Keratinocyte (primary cell): Measurements from ENCODE around the gene FBRS.

ENCODE experiments used
- EZH2 ChIP-seq: IDR thresholded peaks from one replicate; pipeline ENCODE4 v1.6.1; 2012; ENCODE audit warnings: inconsistent platforms, mild to moderate bottlenecking, low read length, moderate library complexity
- TF ChIP-seq, protein P1 (sequence below), 3 experiments: IDR thresholded peaks in 1 of 3; conservative IDR thresholded peaks in 1 of 3; optimal IDR thresholded peaks in 1 of 3; 2 replicates in 2 of 3; 3 replicates in 1 of 3; pipeline versions ENCODE3 to v1.5.1; 2011; ENCODE audit warnings: low read length in 3 of 3, mild to moderate bottlenecking in 3 of 3, moderate library complexity in 2 of 3, control low read depth in 1 of 3, inconsistent platforms in 1 of 3; ENCODE audit not compliant: insufficient read depth in 2 of 3; ENCODE audit errors: extremely low read depth in 1 of 3

GRCh38 chr16:30628628-30629540, 29.3 kb upstream of the FBRS start:
- TF ChIP-seq, protein P1, sequence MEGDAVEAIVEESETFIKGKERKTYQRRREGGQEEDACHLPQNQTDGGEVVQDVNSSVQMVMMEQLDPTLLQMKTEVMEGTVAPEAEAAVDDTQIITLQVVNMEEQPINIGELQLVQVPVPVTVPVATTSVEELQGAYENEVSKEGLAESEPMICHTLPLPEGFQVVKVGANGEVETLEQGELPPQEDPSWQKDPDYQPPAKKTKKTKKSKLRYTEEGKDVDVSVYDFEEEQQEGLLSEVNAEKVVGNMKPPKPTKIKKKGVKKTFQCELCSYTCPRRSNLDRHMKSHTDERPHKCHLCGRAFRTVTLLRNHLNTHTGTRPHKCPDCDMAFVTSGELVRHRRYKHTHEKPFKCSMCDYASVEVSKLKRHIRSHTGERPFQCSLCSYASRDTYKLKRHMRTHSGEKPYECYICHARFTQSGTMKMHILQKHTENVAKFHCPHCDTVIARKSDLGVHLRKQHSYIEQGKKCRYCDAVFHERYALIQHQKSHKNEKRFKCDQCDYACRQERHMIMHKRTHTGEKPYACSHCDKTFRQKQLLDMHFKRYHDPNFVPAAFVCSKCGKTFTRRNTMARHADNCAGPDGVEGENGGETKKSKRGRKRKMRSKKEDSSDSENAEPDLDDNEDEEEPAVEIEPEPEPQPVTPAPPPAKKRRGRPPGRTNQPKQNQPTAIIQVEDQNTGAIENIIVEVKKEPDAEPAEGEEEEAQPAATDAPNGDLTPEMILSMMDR (optimal IDR thresholded peaks at IDR 0.05 in 1 of 3, IDR thresholded peaks at IDR 0.05 in 1 of 3, conservative IDR thresholded peaks at IDR 0.05 in 1 of 3; ENCODE audit: extremely low read depth in 1 of 3, insufficient read depth in 2 of 3, low read length in 3 of 3) = peak; percentile 87 to 97 (median 90)
- TF ChIP-seq EZH2 = no peak
